Stimulated activated CD8-positive, alpha-beta memory T cell treated with anti-CD3 and anti-CD28 coated beads, Interleukin-12 subunit alpha, Interleukin-12 subunit beta, amount 100 ng/mL, for 1 hour (primary cell): ENCODE measurements around the gene CPXM2.

ENCODE experiments used
- DNase-seq: peaks from one replicate; pipeline ENCODE4 v3.0.0-alpha.2; 2020; ENCODE audit warnings: low read depth

The CPXM2 gene

GRCh38 chr10:123847686-123848432, 43.7 kb downstream of the CPXM2 start:
- DNase-seq = no peak

- DNase-seq = no peak
These were observed 47.8 kb downstream of the CPXM2 start for GRCh38 chr10:123843835-123844234.

- no peak for DNase-seq
These were observed 48.8 kb downstream of the CPXM2 start for GRCh38 chr10:123842692-123843385.

GRCh38 chr10:123841560-123841959, 50.0 kb downstream of the CPXM2 start:
- no peak for DNase-seq

GRCh38 chr10:123841115-123841514, 50.5 kb downstream of the CPXM2 start:
- no peak for DNase-seq

GRCh38 chr10:123840714-123841113, 50.9 kb downstream of the CPXM2 start:
- DNase-seq = no peak

GRCh38 chr10:123838596-123839310, 52.9 kb downstream of the CPXM2 start:
- no peak for DNase-seq

- no peak for DNase-seq
These were observed 53.9 kb downstream of the CPXM2 start for GRCh38 chr10:123837756-123838155.

- DNase-seq = no peak
These were observed 55.0 kb downstream of the CPXM2 start for GRCh38 chr10:123836418-123837145.

- no peak for DNase-seq
These were observed 56.0 kb downstream of the CPXM2 start for GRCh38 chr10:123835575-123835974.

- DNase-seq = no peak
These were observed 58.3 kb downstream of the CPXM2 start for GRCh38 chr10:123833170-123833850.

GRCh38 chr10:123831259-123831658, 60.3 kb downstream of the CPXM2 start:
- DNase-seq = no peak

- DNase-seq = no peak
These were observed 70.5 kb downstream of the CPXM2 start for GRCh38 chr10:123821136-123821535.

- no peak for DNase-seq
These were observed 82.0 kb downstream of the CPXM2 start for GRCh38 chr10:123809632-123810031.

- no peak for DNase-seq
These were observed 82.7 kb downstream of the CPXM2 start for GRCh38 chr10:123808906-123809305.

GRCh38 chr10:123808286-123808685, 83.3 kb downstream of the CPXM2 start:
- no peak for DNase-seq

- no peak for DNase-seq
These were observed 84.1 kb downstream of the CPXM2 start for GRCh38 chr10:123807444-123808035.

GRCh38 chr10:123804716-123805115, 86.9 kb downstream of the CPXM2 start:
- no peak for DNase-seq

- no peak for DNase-seq
These were observed 90.8 kb downstream of the CPXM2 start for GRCh38 chr10:123800821-123801220.

GRCh38 chr10:123800289-123800688, 91.3 kb downstream of the CPXM2 start:
- no peak for DNase-seq

- DNase-seq = no peak
These were observed 92.8 kb downstream of the CPXM2 start for GRCh38 chr10:123798856-123799255.
